ENCODE measurements around the gene ACBD6.
"Not testable (repeated sequence)": the region's sequence is repeated elsewhere in the genome, so short reads cannot be mapped to it uniquely, and the experiment has no call there.

The ACBD6 gene

DNA sequence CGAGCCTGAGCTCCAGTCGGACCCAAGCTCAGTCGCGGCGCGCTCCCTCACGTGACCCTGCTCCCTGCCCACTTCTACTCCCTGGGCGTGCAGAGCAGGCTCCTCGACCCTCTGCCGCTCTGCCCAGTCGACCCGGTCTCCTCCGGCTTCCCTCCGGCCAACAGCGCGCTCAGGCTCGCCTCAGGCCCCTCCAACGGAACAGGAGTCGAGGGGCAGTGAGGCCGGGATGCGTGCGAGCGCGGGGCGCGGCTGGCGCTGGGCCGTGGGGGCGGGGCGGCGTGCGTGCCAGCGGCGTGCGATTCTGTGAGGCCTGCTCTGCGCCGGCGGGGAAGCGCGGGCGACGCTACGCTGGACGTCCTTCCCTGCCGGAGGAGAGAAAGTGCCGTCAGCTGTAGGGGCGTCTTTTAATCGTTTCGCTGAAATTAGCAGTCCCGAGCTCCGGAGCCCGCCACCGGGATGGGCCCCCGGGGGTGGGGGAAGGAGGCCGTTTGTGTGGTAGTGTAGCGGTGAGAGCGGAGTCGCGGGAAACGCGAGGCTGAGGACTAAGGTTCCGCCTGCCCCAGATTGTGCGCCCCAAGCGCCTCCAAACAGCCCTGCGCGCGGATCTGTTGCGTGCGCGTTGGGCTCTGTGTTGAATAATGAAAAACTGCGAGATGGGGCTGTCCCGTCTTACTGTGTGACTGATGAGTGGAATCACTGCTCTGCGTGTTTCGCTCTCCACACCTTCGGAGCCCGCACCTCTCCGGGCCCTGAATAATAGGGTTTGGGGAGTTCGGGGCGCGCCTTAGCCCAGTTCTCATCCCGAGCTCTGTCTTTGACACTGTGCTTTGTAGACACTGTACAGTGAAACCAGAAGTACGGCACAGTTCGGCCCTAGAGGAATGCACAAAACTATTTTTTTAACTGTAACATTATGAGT lies at the start of gene ACBD6:
Gene ACBD6, minus strand, starts transcription at position 217 of the 919 bp plus-strand sequence. CDS start 311 bp downstream, outside the sequence.
- peak; percentile 95 for DNase-seq

- no peak for DNase-seq
These were observed 49.6 kb upstream of the ACBD6 start for GRCh38 chr1:180551997-180552396.

DNA sequence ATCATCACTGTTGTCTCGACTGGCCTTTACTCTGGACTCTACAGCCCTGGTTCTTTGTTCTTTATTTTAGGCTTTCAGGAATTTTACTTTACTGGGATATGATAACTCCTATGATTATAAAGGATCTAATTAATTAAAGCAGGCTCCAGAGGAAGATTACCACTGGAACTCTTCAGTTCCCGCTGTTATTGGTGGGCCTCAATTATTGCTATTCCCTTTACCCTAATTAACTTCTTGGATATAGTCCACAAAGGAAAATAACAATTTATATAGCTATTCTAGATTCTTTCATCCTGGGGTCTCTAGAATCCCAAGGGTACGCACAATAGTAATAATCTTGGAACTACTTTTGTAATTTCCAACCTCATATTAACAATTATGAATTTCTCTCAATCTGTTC lies 47.9 kb upstream of the ACBD6 start:
- DNase-seq, result no peak

DNA sequence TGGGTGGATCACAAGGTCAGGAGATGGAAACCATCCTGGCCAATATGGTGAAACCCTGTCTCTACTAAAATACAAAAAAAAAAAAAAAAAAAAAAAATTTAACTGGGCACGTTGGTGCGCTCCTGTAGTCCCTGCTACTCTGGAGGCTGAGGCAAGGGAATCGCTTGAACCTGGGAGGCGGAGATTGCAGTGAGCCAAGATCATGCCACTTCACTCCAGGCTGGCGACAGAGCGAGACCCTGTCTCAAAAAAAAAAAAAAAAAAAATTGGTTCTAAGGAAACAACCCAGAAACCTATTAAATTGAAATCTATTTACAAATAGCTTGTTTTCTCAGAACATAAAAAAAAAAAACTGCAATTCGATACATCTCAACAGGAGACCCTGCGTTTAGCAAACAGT lies 47.4 kb upstream of the ACBD6 start:
- not testable (repeated sequence) for DNase-seq

DNA sequence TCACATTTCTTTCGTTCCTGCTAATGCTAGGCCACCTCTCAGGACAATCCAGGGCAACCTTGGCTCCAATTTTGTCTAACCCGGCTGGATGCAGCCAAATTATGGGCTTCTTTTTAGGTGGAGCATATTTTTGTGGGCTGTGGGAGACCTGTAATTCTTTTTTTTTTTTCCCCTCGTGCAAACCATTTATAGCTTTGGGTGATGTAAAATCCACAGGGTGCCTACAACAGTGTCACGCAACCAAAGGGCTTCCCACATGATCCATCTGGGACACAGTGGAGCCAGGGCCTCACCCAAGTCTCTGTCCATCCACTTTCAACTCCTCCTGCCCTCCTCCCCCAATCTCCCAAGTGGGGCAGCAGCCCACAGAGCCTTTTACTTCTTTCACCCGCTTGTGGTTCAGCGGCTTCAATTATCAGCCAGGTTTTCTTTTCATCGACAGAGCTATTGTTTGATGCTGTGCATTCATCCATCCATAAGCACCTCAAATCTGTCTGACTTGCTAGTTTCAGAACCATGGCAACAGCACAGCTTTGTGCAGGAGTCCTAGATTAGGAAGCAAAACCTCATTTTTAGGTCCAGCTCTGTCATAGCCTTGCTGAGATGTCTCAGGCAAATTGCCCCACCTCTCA lies 46.4 kb upstream of the ACBD6 start:
- DNase-seq, result no peak

- no peak for DNase-seq
These were observed 43.6 kb upstream of the ACBD6 start for GRCh38 chr1:180545991-180546390.

DNA sequence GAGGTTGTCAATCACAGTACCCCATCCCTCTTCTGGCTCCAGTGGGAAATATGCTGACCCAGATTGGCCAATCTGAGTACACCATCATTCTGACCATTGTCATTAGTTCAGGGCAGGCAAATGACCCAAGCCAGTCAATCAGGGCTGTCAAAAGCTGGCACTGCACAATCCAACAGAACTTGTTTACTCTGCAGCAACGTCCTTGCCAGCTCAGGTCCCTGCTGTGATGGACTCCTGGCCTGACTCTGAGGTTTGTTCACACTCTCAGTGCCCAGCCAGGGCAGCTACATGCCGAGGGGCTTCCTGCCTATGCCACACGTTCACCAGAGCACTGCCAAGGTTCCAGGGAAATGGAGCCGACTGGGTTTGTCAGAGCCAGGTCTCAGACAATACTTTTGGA lies 41.7 kb upstream of the ACBD6 start:
- no peak for DNase-seq

DNA sequence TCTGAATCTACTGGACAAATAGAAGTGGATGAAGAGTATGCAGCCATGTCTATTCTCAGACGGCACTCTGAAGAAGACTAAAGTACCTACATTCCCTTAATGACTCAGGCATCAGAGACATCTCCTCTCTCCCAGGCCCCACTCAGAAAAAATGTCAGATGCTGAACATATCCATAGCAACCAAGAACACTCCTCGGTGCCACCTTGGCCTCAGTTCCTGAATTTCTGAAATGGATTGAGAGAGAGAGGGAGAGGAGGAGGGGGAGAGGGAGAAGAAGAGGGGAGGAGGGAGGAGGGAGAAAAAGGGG lies 40.4 kb upstream of the ACBD6 start:
- DNase-seq, result no peak

DNA sequence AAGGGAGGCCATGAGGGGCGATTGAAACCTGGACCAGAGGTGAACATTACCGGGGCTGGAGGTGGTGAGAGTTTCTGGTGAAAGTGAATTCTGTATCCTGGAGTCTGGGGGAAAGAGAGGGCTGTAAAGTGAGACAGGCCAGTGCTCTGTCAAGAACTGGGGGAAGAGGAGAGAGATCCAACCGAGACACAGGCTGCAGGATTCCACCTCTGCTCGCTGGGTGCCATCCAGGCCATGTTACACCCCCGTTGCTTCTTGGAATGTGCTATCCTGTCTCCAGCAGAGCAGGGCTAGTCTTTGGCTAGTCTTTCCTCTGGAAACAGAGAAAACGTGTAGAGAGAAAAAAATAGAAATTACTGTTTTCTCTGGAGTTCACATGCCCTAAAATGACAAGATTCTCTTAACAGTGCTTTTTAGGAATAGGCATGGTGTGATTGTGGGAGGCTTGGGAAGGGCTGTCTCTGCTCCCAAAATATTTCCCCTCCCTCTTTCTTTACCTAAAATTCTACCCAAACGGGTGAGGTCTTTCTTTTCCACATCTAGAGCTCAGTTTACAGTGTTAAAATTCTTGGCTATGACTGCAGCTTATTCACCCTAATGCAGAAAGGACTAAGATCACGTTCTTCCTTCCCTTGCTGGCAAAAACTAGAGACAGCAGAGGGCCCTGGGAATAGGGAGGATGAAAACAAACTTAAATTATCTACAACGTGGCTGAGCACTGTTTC lies 39.9 kb upstream of the ACBD6 start:
- DNase-seq, result no peak

- no peak for DNase-seq
These were observed 38.6 kb upstream of the ACBD6 start for GRCh38 chr1:180540697-180541594.

GRCh38 chr1:180539136-180539535 lies 36.8 kb upstream of the ACBD6 start:
- DNase-seq, result no peak

GRCh38 chr1:180536821-180537372 lies 34.5 kb upstream of the ACBD6 start:
- DNase-seq, result no peak

- no peak for DNase-seq
These were observed 33.1 kb upstream of the ACBD6 start for GRCh38 chr1:180535418-180535999.

GRCh38 chr1:180534214-180534613 lies 31.8 kb upstream of the ACBD6 start:
- no peak for DNase-seq

DNA sequence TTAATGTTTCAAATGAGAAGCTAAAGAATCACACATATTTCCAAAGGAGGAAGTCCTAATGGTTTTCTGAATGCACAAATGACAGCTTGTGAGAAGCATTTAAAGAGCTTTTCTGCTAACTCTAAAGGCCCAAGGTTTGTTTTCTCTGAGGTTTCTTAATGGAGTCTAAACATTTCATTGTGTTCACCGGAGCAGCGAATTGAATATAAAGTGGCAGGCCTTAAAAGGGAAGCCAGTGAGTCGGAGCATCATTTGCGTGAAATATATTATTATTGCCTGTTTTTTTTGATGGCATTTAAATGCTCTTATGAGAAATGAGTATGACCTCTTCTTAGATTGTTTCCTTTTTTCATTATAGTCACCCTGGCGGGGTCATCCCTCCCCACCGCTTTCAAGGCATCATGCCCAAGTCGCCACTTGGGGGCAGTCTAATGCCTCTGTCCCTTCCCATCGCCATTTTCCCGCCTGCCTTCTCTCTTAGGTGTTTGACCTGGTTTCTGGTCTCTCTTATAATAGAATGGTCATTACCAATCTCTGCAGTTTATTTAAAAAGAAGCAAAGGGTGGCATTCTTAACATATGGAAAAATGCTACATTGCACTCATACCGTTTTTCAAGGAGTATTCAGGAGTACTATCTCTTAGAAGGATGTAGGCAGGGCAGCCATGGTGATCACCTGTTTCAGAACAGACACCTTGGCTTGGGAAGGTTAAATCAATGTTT lies 31.1 kb upstream of the ACBD6 start:
- DNase-seq, result peak; percentile 85

DNA sequence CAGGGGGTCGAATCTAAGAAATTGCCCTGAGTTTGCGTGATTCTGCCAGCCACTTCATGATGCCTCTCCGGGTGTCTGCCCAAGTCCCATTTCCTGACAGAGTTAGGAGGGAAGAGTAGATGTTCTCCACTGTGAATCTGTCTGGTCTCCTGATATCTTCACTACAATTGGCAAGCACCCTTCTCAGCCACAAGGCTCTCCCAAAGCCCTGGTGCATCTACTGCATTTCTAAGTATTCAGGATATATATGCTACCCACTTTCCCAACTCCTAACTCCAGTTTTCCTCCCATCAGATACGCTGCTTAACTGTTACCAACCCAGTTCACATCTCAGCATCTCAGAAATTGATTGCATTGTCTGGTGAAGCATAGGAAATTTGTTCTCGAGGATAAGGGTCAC lies 30.5 kb upstream of the ACBD6 start:
- no peak for DNase-seq

- DNase-seq, result no peak
These were observed 28.1 kb upstream of the ACBD6 start for GRCh38 chr1:180530501-180530900.

DNA sequence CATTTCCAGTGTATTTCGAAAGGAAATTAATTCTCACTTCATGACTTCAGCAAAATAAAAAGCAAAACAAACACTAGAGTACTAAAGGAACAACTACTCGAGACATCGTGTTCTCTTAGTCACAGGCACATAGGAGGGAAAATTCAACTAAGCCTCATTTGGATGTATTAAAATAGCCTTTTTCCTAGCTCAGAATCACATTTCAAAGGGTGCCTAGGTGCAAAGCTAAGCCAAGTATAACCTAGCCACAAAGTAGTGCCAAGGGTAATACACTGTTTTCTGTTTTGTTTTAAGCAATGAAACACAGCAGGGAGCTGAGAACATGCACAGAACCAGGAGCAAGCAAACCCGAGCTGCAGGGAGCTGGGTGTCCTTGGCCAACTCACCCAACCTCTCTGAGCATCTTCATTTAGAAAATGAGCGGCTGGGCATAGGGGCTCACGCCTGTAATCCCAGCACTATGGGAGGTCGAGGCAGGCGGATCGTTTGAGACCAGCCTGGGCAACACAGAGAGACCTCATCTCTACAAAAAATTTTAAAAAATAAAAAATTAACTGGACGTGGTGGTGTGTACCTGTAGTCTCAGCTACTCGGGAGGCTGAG lies 26.6 kb upstream of the ACBD6 start:
- DNase-seq, result no peak

DNA sequence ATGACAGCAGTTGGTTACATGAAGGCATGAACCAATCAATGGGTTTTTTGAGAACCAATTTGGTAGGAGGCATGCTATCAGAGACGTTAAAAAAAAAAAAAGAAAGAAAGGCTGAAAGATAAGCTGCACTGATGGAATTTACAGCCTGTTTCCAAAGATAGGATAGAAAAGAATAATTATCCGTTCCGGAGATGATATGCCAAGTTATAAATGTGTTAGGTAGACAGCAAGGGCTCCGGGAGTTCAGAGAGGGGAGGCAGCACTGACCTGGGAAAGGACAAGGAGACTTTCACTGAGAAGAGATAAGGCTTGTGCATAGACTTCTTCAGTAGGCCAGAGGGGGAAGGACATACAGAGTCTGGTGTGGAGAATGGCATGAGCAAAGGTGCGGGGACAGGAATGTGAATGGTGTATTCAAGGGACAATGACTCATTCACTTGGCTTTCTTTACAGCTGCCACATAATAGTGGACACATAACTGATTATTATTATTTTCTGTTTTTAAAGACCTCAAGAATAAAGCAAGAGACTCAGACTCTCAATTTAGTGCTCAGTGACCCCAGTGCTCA lies 24.8 kb upstream of the ACBD6 start:
- no peak for DNase-seq

- no peak for DNase-seq
These were observed 23.3 kb upstream of the ACBD6 start for GRCh38 chr1:180525715-180526039.
